GM21381 (cell line): ENCODE measurements around the gene CLDN10.
"Not testable (repeated sequence)": the region's sequence is repeated elsewhere in the genome, so short reads cannot be mapped to it uniquely, and the experiment has no call there.

ENCODE experiments used
- ATAC-seq: cut with Tn5 transposase; IDR thresholded peaks from one replicate; pipeline ENCODE4 v1.9.1; 2021; ENCODE audit warnings: mild to moderate bottlenecking, moderate library complexity; ENCODE audit not compliant: unreplicated experiment

CLDN10 gene

GRCh38 chr13:95552539-95553441, at the start of gene CLDN10:
Gene CLDN10, plus strand, starts transcription at chr13:95552720. Its CDS starts 34 bp downstream, at chr13:95552754.
- ATAC-seq, result no peak

DNA sequence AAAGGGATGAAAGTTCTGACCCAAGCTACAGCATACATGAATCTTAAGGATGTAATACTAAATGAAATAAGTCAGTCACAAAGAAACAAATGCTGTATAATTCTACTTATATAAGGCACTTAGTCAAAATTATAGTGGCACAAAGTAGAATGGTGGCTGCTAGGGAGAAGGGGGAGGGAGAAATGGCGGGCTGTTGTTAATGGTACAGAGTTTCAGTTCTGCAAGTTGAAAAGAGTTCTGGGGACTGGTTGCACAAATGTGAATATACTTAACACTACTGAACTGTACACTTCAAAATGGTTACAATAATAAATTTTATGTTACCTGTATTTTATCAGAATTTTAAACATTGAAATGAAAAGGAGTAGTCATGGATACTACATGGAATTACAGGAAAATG, 48.9 kb upstream of the CLDN10 start:
- no peak for ATAC-seq

- no peak for ATAC-seq
These were observed 47.3 kb upstream of the CLDN10 start for GRCh38 chr13:95505265-95505664.

- no peak for ATAC-seq
These were observed 46.5 kb upstream of the CLDN10 start for GRCh38 chr13:95505986-95506385.

DNA sequence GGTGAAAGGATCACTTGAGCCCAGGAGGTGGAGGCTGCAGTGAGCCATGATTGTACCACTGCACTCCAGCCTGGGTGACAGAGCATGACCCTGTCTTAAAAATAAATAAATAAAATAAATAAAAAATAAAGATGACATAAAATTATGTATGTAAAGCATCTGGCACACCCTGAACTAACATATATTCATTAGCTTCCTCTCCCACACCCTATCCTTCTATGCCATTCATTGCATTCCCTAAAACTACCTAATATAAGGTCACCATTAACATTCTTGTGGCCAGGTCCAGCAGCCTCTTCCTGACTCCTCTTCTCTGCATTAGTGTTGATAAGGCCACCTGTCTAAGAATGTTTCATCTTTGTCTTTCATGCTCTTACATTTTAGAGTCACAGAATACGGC, 44.5 kb upstream of the CLDN10 start:
- ATAC-seq, result no peak

GRCh38 chr13:95508996-95509395, 43.5 kb upstream of the CLDN10 start:
- no peak for ATAC-seq

- ATAC-seq, result no peak
These were observed 42.8 kb upstream of the CLDN10 start for GRCh38 chr13:95509521-95510310.

DNA sequence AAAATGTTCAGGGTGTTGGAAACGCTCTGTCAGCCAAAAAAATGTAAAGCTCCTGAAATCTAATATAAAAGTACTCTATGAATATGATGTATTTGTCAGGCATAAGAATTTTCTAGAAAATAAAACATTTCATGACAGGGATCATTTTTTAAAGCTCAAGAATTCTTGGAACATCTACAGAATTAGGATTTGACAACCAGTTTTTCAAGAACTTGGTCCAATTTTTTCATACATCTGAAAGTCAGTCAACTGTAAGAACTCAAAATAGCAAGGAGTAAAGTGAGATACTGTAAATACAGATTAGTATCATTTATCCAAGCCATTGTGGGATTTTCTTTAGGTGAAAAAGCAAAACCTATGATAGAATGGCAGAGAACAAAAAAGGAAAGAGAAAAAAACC, 41.6 kb upstream of the CLDN10 start:
- ATAC-seq, result no peak

- no peak for ATAC-seq
These were observed 40.1 kb upstream of the CLDN10 start for GRCh38 chr13:95512424-95512823.

GRCh38 chr13:95512957-95513356, 39.6 kb upstream of the CLDN10 start:
- ATAC-seq, result no peak

- not testable (repeated sequence) for ATAC-seq
These were observed 36.9 kb upstream of the CLDN10 start for GRCh38 chr13:95515606-95516005.

DNA sequence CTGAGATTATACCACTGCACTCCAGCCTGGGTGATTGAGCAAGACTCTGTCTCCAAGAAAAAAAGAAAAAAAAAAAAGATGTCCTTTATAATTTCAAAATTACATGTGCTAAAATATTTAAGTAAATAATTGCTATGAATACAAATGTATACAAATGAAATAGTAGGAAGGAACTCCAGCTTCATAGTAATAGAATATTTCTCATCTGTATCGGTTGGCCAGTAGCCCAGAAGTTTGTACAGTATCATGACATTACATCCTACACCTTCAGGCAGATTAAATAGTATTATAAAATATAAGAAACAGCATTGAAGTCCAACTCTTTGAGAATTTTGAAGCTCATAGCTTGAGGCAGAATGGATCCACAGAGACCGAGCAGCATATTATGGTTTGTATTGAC, 36.5 kb upstream of the CLDN10 start:
- ATAC-seq, result no peak

DNA sequence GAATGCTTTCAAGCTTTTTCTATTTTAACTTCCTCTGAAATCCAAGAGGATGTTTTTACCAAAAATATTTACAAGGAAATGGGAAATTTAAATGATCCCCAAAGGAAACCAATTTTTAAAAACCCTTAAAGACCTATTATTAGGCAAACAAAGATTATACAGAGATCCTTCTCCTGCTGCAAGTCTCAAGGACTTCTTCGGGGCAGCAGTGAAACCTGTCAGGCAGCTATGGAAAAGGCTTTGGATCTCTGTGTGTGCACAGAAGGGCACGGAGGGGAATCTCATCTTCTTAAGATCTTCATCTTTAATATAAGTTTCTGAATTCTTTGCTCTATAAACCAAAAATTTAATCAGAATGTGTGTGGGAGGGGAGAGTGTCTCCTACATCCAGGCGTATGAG, 36.0 kb upstream of the CLDN10 start:
- no peak for ATAC-seq

- ATAC-seq, result no peak
These were observed 28.9 kb upstream of the CLDN10 start for GRCh38 chr13:95523598-95523997.

- no peak for ATAC-seq
These were observed 28.1 kb upstream of the CLDN10 start for GRCh38 chr13:95524264-95524901.

DNA sequence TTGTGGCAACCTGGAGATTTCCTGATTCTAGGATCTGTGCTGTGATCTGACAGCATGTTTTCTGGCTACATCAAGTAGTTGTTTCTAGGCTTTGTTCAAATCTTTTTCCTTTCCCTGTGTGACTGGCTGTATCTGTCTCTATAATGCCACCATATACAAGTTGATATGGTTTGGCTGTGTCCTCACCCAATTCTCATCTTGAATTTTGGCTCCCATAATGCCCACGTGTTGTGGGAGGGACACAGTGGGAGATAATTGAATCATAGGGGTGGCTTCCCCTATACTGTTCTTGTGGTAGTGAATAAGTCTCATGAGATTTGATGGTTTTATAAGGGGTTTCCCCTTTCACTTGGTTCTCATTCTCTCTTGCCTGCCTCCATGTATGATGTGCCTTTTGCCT, 24.6 kb upstream of the CLDN10 start:
- no peak for ATAC-seq

GRCh38 chr13:95530178-95530577, 22.3 kb upstream of the CLDN10 start:
- ATAC-seq, result no peak

DNA sequence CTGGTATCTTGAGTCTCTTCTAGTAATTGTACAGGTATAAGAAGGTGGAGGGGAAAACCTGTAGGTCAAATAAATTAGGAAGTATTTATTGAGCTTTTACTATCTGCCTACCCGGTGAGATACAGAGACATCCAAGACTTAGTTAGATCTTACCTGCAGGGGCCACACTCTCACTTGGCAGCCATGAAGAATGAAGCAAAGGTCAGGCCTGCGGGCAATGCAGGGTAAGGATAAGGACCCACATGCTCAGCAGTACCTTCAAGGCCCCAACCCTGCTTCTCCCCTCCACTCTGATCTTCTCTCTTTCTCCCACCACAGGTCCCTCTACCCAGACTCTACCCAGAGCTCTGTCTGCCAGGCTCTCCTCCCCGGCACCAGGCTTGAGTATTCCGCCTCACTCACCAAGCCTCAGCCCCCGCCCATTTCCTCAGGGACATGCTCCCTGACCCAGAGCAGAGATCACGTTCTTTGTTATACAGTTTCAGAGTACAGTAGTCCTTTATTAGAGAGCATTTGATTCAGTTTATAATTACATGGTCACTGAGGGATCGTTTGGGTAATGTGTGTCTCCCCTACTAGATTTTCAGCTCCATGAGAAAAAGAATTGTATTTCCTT, 18.9 kb upstream of the CLDN10 start:
- ATAC-seq, result no peak

DNA sequence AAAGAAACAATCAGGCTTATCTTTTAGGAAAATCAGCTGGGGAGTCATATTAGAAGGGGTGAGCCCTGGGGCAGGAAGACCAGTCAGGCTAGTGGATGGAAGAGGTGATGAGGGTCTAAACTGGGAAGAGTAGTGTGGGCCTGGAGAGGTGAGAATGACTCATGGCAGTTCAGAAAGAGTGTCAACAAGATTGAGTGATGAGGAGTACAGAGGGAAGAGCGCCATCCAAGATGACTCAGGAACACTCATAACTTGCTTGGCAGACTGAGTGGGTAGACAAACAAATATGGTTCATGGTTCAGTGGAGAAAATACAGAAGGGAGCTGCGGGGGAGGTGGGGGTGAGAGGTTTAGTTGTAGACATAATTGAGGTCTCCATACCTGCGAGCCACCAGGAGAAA, 17.3 kb upstream of the CLDN10 start:
- ATAC-seq, result no peak

DNA sequence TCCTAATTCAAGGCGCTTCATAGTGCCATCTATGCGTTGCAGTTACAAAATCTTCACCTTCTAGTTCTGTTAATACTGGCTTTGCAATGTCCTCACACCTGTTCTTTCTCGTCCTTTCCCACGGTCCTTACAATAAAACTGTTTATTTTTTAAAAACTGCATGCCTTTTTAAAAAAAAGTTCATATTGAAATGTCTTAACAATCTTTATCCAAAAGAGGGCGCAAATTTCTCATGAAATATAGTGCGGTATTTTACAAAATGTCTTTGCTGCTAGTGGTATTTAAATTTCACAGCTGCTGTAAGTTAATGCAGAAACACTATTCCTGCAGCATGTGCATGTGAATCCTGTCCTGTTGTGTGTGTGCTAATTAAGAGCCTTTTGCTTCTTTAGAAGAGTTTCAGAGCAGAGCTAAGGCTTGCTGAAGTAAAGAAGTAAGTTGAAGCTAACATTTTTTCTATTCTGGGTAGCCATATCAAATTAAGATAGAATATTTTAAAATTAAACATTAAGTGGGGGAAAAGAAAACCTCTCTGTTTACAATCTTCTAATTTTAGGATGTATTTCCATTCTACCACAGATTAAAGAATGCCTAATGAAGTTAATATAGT, 15.8 kb upstream of the CLDN10 start:
- ATAC-seq, result no peak

DNA sequence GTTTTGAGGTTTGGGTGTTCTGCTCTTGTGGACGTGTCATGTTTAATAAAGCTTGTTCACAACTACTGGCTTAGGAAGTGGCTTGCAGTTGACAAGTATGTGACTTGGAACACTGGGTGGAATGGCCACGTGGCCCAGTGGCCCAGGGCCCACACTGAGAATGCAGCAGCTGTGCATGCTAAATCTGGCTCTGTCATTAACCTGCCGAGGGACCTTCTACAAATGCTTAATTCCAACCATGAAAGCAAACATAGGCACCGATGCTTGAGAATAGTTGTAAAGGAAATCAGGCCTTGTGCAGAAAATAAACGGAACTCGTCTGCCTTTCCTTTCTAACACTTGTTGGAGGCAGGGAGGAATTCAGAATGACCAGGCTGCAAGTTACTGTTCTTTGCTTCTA, 11.6 kb upstream of the CLDN10 start:
- no peak for ATAC-seq
